HCT116 (cell line): Measurements from ENCODE around the gene ACSL4. TPM values are rescaled to one million over a fixed set of nuclear protein-coding genes. Genes with fewer than 3 reads are reported as not detected.

Source experiments
- ATAC-seq: fragments of 200-7000 bp; cut with Tn5 transposase; 2 replicates; pipeline ENCODE4 v1.9.1; 2020; ENCODE audit warnings: mild to moderate bottlenecking, moderate library complexity
- BruUV-seq: library from RNA; stranded (reverse); fragments of 400-500 nt; replicated peaks from 2 replicates; lab custom pipeline; 2021; lab: Mats Ljungman, UMichigan
- CTCF ChIA-PET: fragments of 300-600 bp; sonication (Branson Sonifier 250); formaldehyde crosslinking; loops from one replicate; lab custom pipeline; 2021; ENCODE audit warnings: antibody characterized with exemption; lab: Charles Lee
- POLR2A ChIA-PET: fragments of 300-600, 350-600 bp; sonication (Branson Sonifier 250); formaldehyde crosslinking; loops from one replicate; lab custom pipeline; 2021; ENCODE audit warnings: antibody characterized with exemption; lab: Charles Lee
- RAD21 ChIA-PET, 2 experiments: fragments of 300-600 bp; sonication (Branson Sonifier 250); formaldehyde crosslinking; loops; one replicate each; lab custom pipeline; 2023; ENCODE audit warnings: low total read pairs in 2 of 2; ENCODE audit not compliant: uncharacterized antibody in 2 of 2, unreplicated experiment in 2 of 2, low non-redundant PET in 1 of 2; lab: Charles Lee
- DNase-seq: peaks from one replicate; pipeline ENCODE4 v3.0.0-alpha.2; 2010; ENCODE audit warnings: low read depth, low spot score
- H2AFZ ChIP-seq: fragments of 200-600 bp; shearing (Covaris generic), sonication (generic); 2 replicates; pipeline ENCODE4 v1.6.1; 2017; ENCODE audit warnings: low read depth, mixed run types, mixed read lengths, antibody characterized with exemption, low read length; ENCODE audit not compliant: poor library complexity, severe bottlenecking
- H3K27ac ChIP-seq: 2 replicates; pipeline ENCODE4 v1.5.1; 2012; ENCODE audit warnings: low read depth, low read length
- H3K27me3 ChIP-seq: fragments of 200-600 bp; sonication (generic); 2 replicates; pipeline ENCODE4 v1.6.1; 2016; ENCODE audit warnings: mixed run types, low read length, mixed read lengths; ENCODE audit not compliant: insufficient read depth
- H3K36me3 ChIP-seq, 2 experiments: fragments of 200-500 bp in 1 of 2; fragments of 200-600 bp in 1 of 2; sonication (Bioruptor generic) in 1 of 2; sonication (generic) in 1 of 2; 2 replicates each; pipeline versions ENCODE4 v1.5.1 to v1.6.1; 2014 to 2016; ENCODE audit warnings: low read length in 2 of 2, inconsistent platforms in 1 of 2, mixed read lengths in 1 of 2, mixed run types in 1 of 2; ENCODE audit not compliant: insufficient read depth in 2 of 2, control insufficient read depth in 1 of 2
- H3K4me1 ChIP-seq, 2 experiments: fragments of 200-600 bp in 1 of 2; sonication (generic) in 1 of 2; 2 replicates each; pipeline versions ENCODE4 v1.5.1 to v1.6.1; 2012 to 2017; ENCODE audit warnings: low read length in 2 of 2, inconsistent platforms in 1 of 2, mild to moderate bottlenecking in 1 of 2, mixed read lengths in 1 of 2, mixed run types in 1 of 2, moderate library complexity in 1 of 2; ENCODE audit not compliant: insufficient read depth in 2 of 2, control insufficient read depth in 1 of 2
- H3K4me2 ChIP-seq: fragments of 200-600 bp; sonication (generic); 2 replicates; pipeline ENCODE4 v1.6.1; 2017; ENCODE audit warnings: mixed run types, low read length, mixed read lengths
- H3K4me3 ChIP-seq, 2 experiments: fragments of 200-600 bp in 1 of 2; sonication (generic) in 1 of 2; replicated peaks in 1 of 2; 2 replicates each; pipeline ENCODE4 v1.5.1; 2011 to 2016; ENCODE audit warnings: low read length in 2 of 2, control low read depth in 1 of 2, low read depth in 1 of 2, mild to moderate bottlenecking in 1 of 2, mixed read lengths in 1 of 2, mixed run types in 1 of 2
- H3K79me2 ChIP-seq: fragments of 200-600 bp; sonication (generic); 2 replicates; pipeline ENCODE4 v1.6.1; 2017; ENCODE audit warnings: mild to moderate bottlenecking, mixed run types, low read length, moderate library complexity, mixed read lengths; ENCODE audit not compliant: insufficient read depth
- H3K9ac ChIP-seq: fragments of 200-600 bp; sonication (generic); 2 replicates; pipeline ENCODE4 v1.6.1; 2016; ENCODE audit warnings: low read length, mixed read lengths
- H3K9me2 ChIP-seq: fragments of 200-600 bp; sonication (generic), shearing (Covaris generic); 2 replicates; pipeline ENCODE4 v1.6.1; 2017; ENCODE audit warnings: mixed run types, mild to moderate bottlenecking, moderate library complexity; ENCODE audit not compliant: insufficient read depth
- H3K9me3 ChIP-seq, 2 experiments: fragments of 200-500 bp in 1 of 2; fragments of 200-600 bp in 1 of 2; sonication (Bioruptor generic) in 1 of 2; sonication (generic) in 1 of 2; 2 replicates each; pipeline ENCODE4 v1.6.1; 2014 to 2017; ENCODE audit warnings: low read length in 2 of 2, mixed read lengths in 2 of 2, inconsistent platforms in 1 of 2, low read depth in 1 of 2, mild to moderate bottlenecking in 1 of 2, mixed run types in 1 of 2, moderate library complexity in 1 of 2; ENCODE audit not compliant: control insufficient read depth in 1 of 2, insufficient read depth in 1 of 2
- H4K20me1 ChIP-seq: fragments of 200-600 bp; sonication (generic), shearing (Covaris generic); 2 replicates; pipeline ENCODE4 v1.6.1; 2017; ENCODE audit warnings: mixed run types, mild to moderate bottlenecking, moderate library complexity; ENCODE audit not compliant: insufficient read depth
- CBX3 ChIP-seq: IDR thresholded peaks from 2 replicates; pipeline ENCODE4 v1.6.1; 2012; ENCODE audit warnings: low read depth
- CEBPB ChIP-seq: IDR thresholded peaks from 2 replicates; pipeline ENCODE4 v1.6.1; 2012; ENCODE audit warnings: low read depth
- CTCF ChIP-seq, 3 experiments: fragments of 200-600 bp in 1 of 3; sonication (generic) in 1 of 3; IDR thresholded peaks in 2 of 3; conservative IDR thresholded peaks in 1 of 3; 2 replicates each; pipeline ENCODE4 v1.5.1; 2012 to 2017; ENCODE audit warnings: low read depth in 2 of 3, low read length in 2 of 3, antibody characterized with exemption in 1 of 3, borderline replicate concordance in 1 of 3, control low read depth in 1 of 3, mild to moderate bottlenecking in 1 of 3, mixed read lengths in 1 of 3, mixed run types in 1 of 3, moderate library complexity in 1 of 3; ENCODE audit not compliant: insufficient read depth in 1 of 3
- EZH2phosphoT487 ChIP-seq: fragments of 200-600 bp; IDR thresholded peaks from 2 replicates; pipeline ENCODE4 v1.6.1; 2018; ENCODE audit warnings: antibody characterized with exemption, borderline replicate concordance
- FOSL1 ChIP-seq: IDR thresholded peaks from 2 replicates; pipeline ENCODE4 v1.6.1; 2012; ENCODE audit warnings: low read depth
- JUND ChIP-seq: IDR thresholded peaks from 2 replicates; pipeline ENCODE4 v1.6.1; 2012
- POLR2A ChIP-seq: IDR thresholded peaks from 2 replicates; pipeline ENCODE4 v1.7.0; 2011; ENCODE audit warnings: borderline replicate concordance; ENCODE audit not compliant: insufficient read depth, insufficient read length; ENCODE audit errors: extremely low read depth
- RAD21 ChIP-seq: IDR thresholded peaks from 2 replicates; pipeline ENCODE4 v1.6.1; 2012; ENCODE audit warnings: low read depth, mild to moderate bottlenecking
- REST ChIP-seq: IDR thresholded peaks from 2 replicates; pipeline ENCODE4 v1.6.1; 2012; ENCODE audit warnings: low read depth
- TCF7L2 ChIP-seq: IDR thresholded peaks from 2 replicates; pipeline ENCODE4 v1.7.0; 2011; ENCODE audit warnings: borderline replicate concordance, inconsistent platforms; ENCODE audit not compliant: insufficient read depth, insufficient read length; ENCODE audit errors: extremely low read depth
- YY1 ChIP-seq: IDR thresholded peaks from 2 replicates; pipeline ENCODE4 v1.6.1; 2011; ENCODE audit warnings: low read length, low read depth, moderate library complexity, mild to moderate bottlenecking; ENCODE audit not compliant: insufficient replicate concordance; ENCODE audit errors: extremely low read depth
- ZBTB33 ChIP-seq: IDR thresholded peaks from 2 replicates; pipeline ENCODE4 v1.6.1; 2011; ENCODE audit warnings: mild to moderate bottlenecking, low read length, moderate library complexity; ENCODE audit not compliant: insufficient replicate concordance; ENCODE audit errors: extremely low read depth
- intact Hi-C: fragments of 100-400 bp; cut with micrococcal nuclease; formaldehyde crosslinking; loops from 2 replicates; pipeline ENCODE4 v1.10.0; 2022
- total RNA-seq: library from RNA; stranded (reverse); gene quantifications from one replicate; pipeline ENCODE4 v1.2.1, GENCODE V29; 2021; ENCODE audit not compliant: unreplicated experiment

Gene ACSL4
- total RNA-seq, 1 experiment from 2014 or later, result 50.5 TPM

DNA sequence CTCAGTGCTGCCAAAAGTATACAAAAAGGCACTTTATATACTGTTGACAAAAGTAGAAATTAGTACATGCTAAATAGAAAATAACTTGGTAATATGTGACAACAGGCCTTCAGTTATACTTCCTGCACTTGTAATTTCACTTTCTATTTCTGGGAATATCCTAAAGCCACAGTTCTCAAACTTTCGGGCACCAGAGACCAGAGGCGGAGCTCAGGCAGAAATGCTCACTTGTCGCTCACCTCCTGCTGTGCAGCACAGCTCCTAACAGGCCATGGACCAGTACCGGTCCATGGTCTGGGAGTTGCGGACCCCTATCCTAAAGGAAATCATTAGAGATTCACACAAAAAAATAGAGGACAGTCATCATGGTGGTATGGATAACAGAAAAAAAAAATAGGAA is 25.7 kb downstream of the ACSL4 start:
- no peak for DNase-seq
- H3K36me3 ChIP-seq, result no peaks in the 10 kb centered on the region
- H4K20me1 ChIP-seq, result no peaks in the 10 kb centered on the region
- intact Hi-C loops, result no loop called here
- ChIA-PET RAD21 (no interaction called here), POLR2A (no interaction called here), CTCF (no interaction called here)
- TF ChIP-seq JUND (no peak), RAD21 (no peak), YY1 (no peak), EZH2phosphoT487 (no peak), CTCF (IDR thresholded peaks at IDR 0.05 in 2 of 3, conservative IDR thresholded peaks at IDR 0.05 in 1 of 3; ENCODE audit: borderline replicate concordance in 1 of 3, insufficient read depth in 1 of 3, low read depth in 2 of 3, low read length in 2 of 3) (no peak), CBX3 (no peak), REST (no peak), FOSL1 (no peak), TCF7L2 (no peak), ZBTB33 (no peak), POLR2A (no peak), CEBPB (no peak)
- H3K4me1 ChIP-seq, result peaks cover 17 to 27% of the 10 kb centered on the region in 2 experiments
- no peak overlapping the region for H2AFZ ChIP-seq
- H3K4me2 ChIP-seq, result no peak overlapping the region
- no TSS peak for BruUV-seq
- H3K9ac ChIP-seq, result no peak overlapping the region
- peaks cover 53% of the 10 kb centered on the region for H3K79me2 ChIP-seq
- no peak overlapping the region for H3K27ac ChIP-seq
- ATAC-seq, result no peak
- H3K9me2 ChIP-seq, result no peaks in the 10 kb centered on the region
- no peaks in the 10 kb centered on the region for H3K27me3 ChIP-seq
- H3K9me3 ChIP-seq, result no peaks in the 10 kb centered on the region
- H3K4me3 ChIP-seq, result no peak overlapping the region
